Uterus (tissue), 4 donors: Measurements from ENCODE around the gene AOAH. TPM values are rescaled to one million over a fixed set of nuclear protein-coding genes. Genes with fewer than 3 reads are reported as not detected.

Experiments
- DNase-seq, 2 donors: peaks; one replicate each; pipeline ENCODE4 v3.0.0-alpha.2; 2019 to 2020
- H3K27ac ChIP-seq, 2 donors: fragments of 200-600 bp; sonication (generic); 1 replicate in 1 of 2; 2 replicates in 1 of 2; pipeline ENCODE4 v1.5.1; 2016 to 2018
- H3K27me3 ChIP-seq, 2 donors: fragments of 200-600 bp; sonication (generic); one replicate each; pipeline ENCODE4 v1.5.1; 2018 to 2019; ENCODE audit warnings: control low read depth in 1 of 2
- H3K36me3 ChIP-seq, 2 donors: fragments of 200-600 bp; sonication (generic); one replicate each; pipeline ENCODE4 v1.5.1; 2019; ENCODE audit warnings: control low read depth in 1 of 2
- H3K4me1 ChIP-seq, 2 donors: fragments of 200-600 bp; sonication (generic); one replicate each; pipeline ENCODE4 v1.5.1; 2018 to 2019; ENCODE audit warnings: control low read depth in 1 of 2
- H3K4me3 ChIP-seq, 2 donors: fragments of 200-600 bp; sonication (generic); 1 replicate in 1 of 2; 2 replicates in 1 of 2; pipeline ENCODE4 v1.5.1; 2018 to 2019; ENCODE audit warnings: mild to moderate bottlenecking in 1 of 2
- H3K9me3 ChIP-seq, 2 donors: fragments of 200-600 bp; sonication (generic); one replicate each; pipeline ENCODE4 v1.5.1; 2019; ENCODE audit warnings: control low read depth in 1 of 2
- CTCF ChIP-seq, 4 experiments: fragments of 200-600 bp in 2 of 4; fragments of 450-650 bp in 2 of 4; sonication (generic) in 2 of 4; IDR thresholded peaks; one replicate each; pipeline ENCODE4 v1.5.1; 2016 to 2019; ENCODE audit warnings: antibody characterized with exemption in 4 of 4, mild to moderate bottlenecking in 2 of 4, moderate library complexity in 1 of 4
- POLR2A ChIP-seq, 2 donors: fragments of 450-650 bp; IDR thresholded peaks; one replicate each; pipeline ENCODE4 v1.6.1; 2016; ENCODE audit warnings: antibody characterized with exemption in 2 of 2, mild to moderate bottlenecking in 1 of 2, moderate library complexity in 1 of 2
- intact Hi-C: fragments of 100-400 bp; cut with DNase I; formaldehyde crosslinking; loops from one replicate; pipeline ENCODE4 v1.15.1; 2023; ENCODE audit warnings: low total_unique reads
- total RNA-seq, 4 donors: library from RNA; depleted of rRNA in 3 of 4; stranded (reverse); fragments of >200 nt in 3 of 4; gene quantifications; one replicate each; pipeline versions ENCODE4 v1.1.0 to v1.2.4, GENCODE V29; 2014 to 2023
- donor health status: DM: yes; HTN: yes; CAD: no.

AOAH gene
- 10 to 100 TPM in 2 of 4 donors, 1 to 10 TPM in 2; 5.5 to 60.9 (median 8.6) TPM for total RNA-seq

GRCh38 chr7:36723951-36724664 lies at the start of gene AOAH:
TSS of gene AOAH (minus strand) at chr7:36724494. CDS start at chr7:36724148, 346 bp downstream.
- Histone ChIP-seq H3K27ac (no peak within 1 kb of the TSS), H3K4me1 (no peaks in the 10 kb centered on the region), H3K27me3 (no peaks in the 10 kb centered on the region), H3K9me3 (no peaks in the 10 kb centered on the region), H3K36me3 (no peaks in the 10 kb centered on the region), H3K4me3 (no peak within 1 kb of the TSS)
- no peak for TF ChIP-seq CTCF (IDR thresholded peaks at IDR 0.05)
- no peak for TF ChIP-seq POLR2A (IDR thresholded peaks at IDR 0.05)
- intact Hi-C loops = no loop called here
- no peak for DNase-seq

- no peaks in the 10 kb centered on the region for H3K36me3 ChIP-seq
- H3K9me3 ChIP-seq = no peaks in the 10 kb centered on the region
- H3K27me3 ChIP-seq = no peaks in the 10 kb centered on the region
- no peak overlapping the region for H3K27ac ChIP-seq
- TF ChIP-seq POLR2A (IDR thresholded peaks at IDR 0.05) (no peak), CTCF (IDR thresholded peaks at IDR 0.05) (no peak)
- no peak for DNase-seq
- H3K4me1 ChIP-seq = no peaks in the 10 kb centered on the region
- H3K4me3 ChIP-seq = no peak overlapping the region
- intact Hi-C loops = no loop called here
Observed at GRCh38 chr7:36766451-36766850, 42.2 kb upstream of the AOAH start.

- no peak for DNase-seq
- Histone ChIP-seq H3K4me3 (no peak overlapping the region), H3K9me3 (no peaks in the 10 kb centered on the region), H3K4me1 (no peaks in the 10 kb centered on the region), H3K36me3 (no peaks in the 10 kb centered on the region), H3K27me3 (no peaks in the 10 kb centered on the region), H3K27ac (no peak overlapping the region)
- intact Hi-C loops = no loop called here
- TF ChIP-seq CTCF (IDR thresholded peaks at IDR 0.05) (no peak), POLR2A (IDR thresholded peaks at IDR 0.05) (no peak)
Observed at GRCh38 chr7:36765605-36766004, 41.3 kb upstream of the AOAH start.

GRCh38 chr7:36764929-36765328 lies 40.6 kb upstream of the AOAH start:
- no peaks in the 10 kb centered on the region for H3K27me3 ChIP-seq
- no peaks in the 10 kb centered on the region for H3K4me1 ChIP-seq
- TF ChIP-seq CTCF (IDR thresholded peaks at IDR 0.05) = no peak
- TF ChIP-seq POLR2A (IDR thresholded peaks at IDR 0.05) = no peak
- H3K27ac ChIP-seq = no peak overlapping the region
- H3K36me3 ChIP-seq = no peaks in the 10 kb centered on the region
- no peak overlapping the region for H3K4me3 ChIP-seq
- H3K9me3 ChIP-seq = no peaks in the 10 kb centered on the region
- no peak for DNase-seq
- intact Hi-C loops = no loop called here

- TF ChIP-seq POLR2A (IDR thresholded peaks at IDR 0.05) = no peak
- TF ChIP-seq CTCF (IDR thresholded peaks at IDR 0.05) = no peak
- no peaks in the 10 kb centered on the region for H3K36me3 ChIP-seq
- H3K4me3 ChIP-seq = no peak overlapping the region
- no peaks in the 10 kb centered on the region for H3K27me3 ChIP-seq
- intact Hi-C loops = no loop called here
- no peak for DNase-seq
- H3K27ac ChIP-seq = no peak overlapping the region
- no peaks in the 10 kb centered on the region for H3K9me3 ChIP-seq
- no peaks in the 10 kb centered on the region for H3K4me1 ChIP-seq
Observed at GRCh38 chr7:36763132-36763816, 39.0 kb upstream of the AOAH start.
